Smooth muscle cell (in vitro differentiated cells): Measurements from ENCODE around the gene NSUN4. TPM values are rescaled to one million over a fixed set of nuclear protein-coding genes. Genes with fewer than 3 reads are reported as not detected.
A peak's percentile ranks its signal among the peaks of the same experiment; 100 is the strongest.

ENCODE experiments used
- DNase-seq: peaks from one replicate; lab custom pipeline; 2025; ENCODE audit not compliant: unreplicated experiment; lab: John Stamatoyannopoulos, UW
- H2AFZ ChIP-seq: fragments of 200-600 bp; sonication (generic); 2 replicates; pipeline ENCODE4 v1.6.0; 2016; ENCODE audit warnings: antibody characterized with exemption, low read depth, mild to moderate bottlenecking
- H3F3A ChIP-seq: fragments of 200-600 bp; sonication (generic); 2 replicates; pipeline ENCODE4 v1.6.0; 2017; ENCODE audit warnings: antibody characterized with exemption, low read depth
- H3K27ac ChIP-seq: fragments of 200-600 bp; sonication (generic); 2 replicates; pipeline ENCODE4 v1.5.1; 2016; ENCODE audit warnings: low read depth, mild to moderate bottlenecking
- H3K27me3 ChIP-seq: fragments of 200-600 bp; sonication (generic); 2 replicates; pipeline ENCODE4 v1.6.1; 2016; ENCODE audit warnings: low read depth, mild to moderate bottlenecking
- H3K36me3 ChIP-seq: fragments of 200-600 bp; sonication (generic); 2 replicates; pipeline ENCODE4 v1.5.1; 2016; ENCODE audit warnings: low read depth
- H3K4me1 ChIP-seq: fragments of 200-600 bp; sonication (generic); 2 replicates; pipeline ENCODE4 v1.5.1; 2016; ENCODE audit warnings: low read depth
- H3K4me2 ChIP-seq: fragments of 200-600 bp; sonication (generic); 2 replicates; pipeline ENCODE4 v1.6.0; 2016; ENCODE audit warnings: mild to moderate bottlenecking
- H3K4me3 ChIP-seq: fragments of 200-600 bp; sonication (generic); 2 replicates; pipeline ENCODE4 v1.5.1; 2016; ENCODE audit warnings: mild to moderate bottlenecking
- H3K79me2 ChIP-seq: fragments of 200-600 bp; sonication (generic); 2 replicates; pipeline ENCODE4 v1.6.0; 2016; ENCODE audit warnings: low read depth, mild to moderate bottlenecking
- H3K9ac ChIP-seq: fragments of 200-600 bp; sonication (generic); 2 replicates; pipeline ENCODE4 v1.6.0; 2016; ENCODE audit warnings: low read depth
- H3K9me3 ChIP-seq: fragments of 200-600 bp; sonication (generic); replicated peaks from 2 replicates; pipeline ENCODE4 v1.5.1; 2016; ENCODE audit warnings: low read depth
- H4K20me1 ChIP-seq: fragments of 200-600 bp; sonication (generic); 2 replicates; pipeline ENCODE4 v1.6.0; 2016; ENCODE audit warnings: low read depth
- CTCF ChIP-seq: fragments of 200-600 bp; sonication (generic); IDR thresholded peaks from 2 replicates; pipeline ENCODE4 v1.5.1; 2017; ENCODE audit warnings: borderline replicate concordance, mild to moderate bottlenecking, antibody characterized with exemption; ENCODE audit not compliant: insufficient read depth, poor library complexity, severe bottlenecking
- WGBS: methylation state at CpG from one replicate; pipeline ENCODE4 v1.1.7; 2016; ENCODE audit warnings: low lambda C conversion rate; 5-methylcytosine and 5-hydroxymethylcytosine counted together
- polyA plus RNA-seq: library from polyadenylated mRNA; unstranded; fragments of >200 nt; fragmentation: Nextera tagmentation; extraction: Ambion mirVana; gene quantifications from 2 replicates; pipeline ENCODE4 v1.2.1, GENCODE V29; 2016
- total RNA-seq: library from RNA; depleted of rRNA; stranded (reverse); fragments of >200 nt; gene quantifications from 2 replicates; pipeline ENCODE4 v1.2.3, GENCODE V29; 2014

NSUN4 gene
- total and polyA plus RNA-seq, 2 experiments from 2014 or later, result 10.8 to 14.1 TPM

- H3K27me3 ChIP-seq, result no peaks in the 10 kb centered on the region
- peak overlapping the region; percentile 69 for H3K4me3 ChIP-seq
- no peaks in the 10 kb centered on the region for H3K9me3 ChIP-seq
- peaks cover 6% of the 10 kb centered on the region for H3K36me3 ChIP-seq
- 96% methylated on average over 6 of the region's 6 CpGs for WGBS
- no peaks in the 10 kb centered on the region for H4K20me1 ChIP-seq
- DNase-seq, result no peak
- H3K79me2 ChIP-seq, result no peaks in the 10 kb centered on the region
- no peak overlapping the region for H2AFZ ChIP-seq
- TF ChIP-seq CTCF, result peak; percentile 30
- peak overlapping the region; percentile 89 for H3K27ac ChIP-seq
- H3F3A ChIP-seq, result peaks cover 4% of the 10 kb centered on the region
- no peak overlapping the region for H3K9ac ChIP-seq
- no peak overlapping the region for H3K4me2 ChIP-seq
- H3K4me1 ChIP-seq, result peaks cover 11% of the 10 kb centered on the region
Measured at GRCh38 chr1:46342084-46342656, 1.6 kb downstream of the NSUN4 start.

GRCh38 chr1:46342677-46343350, 2.2 kb downstream of the NSUN4 start:
- no peaks in the 10 kb centered on the region for H3K27me3 ChIP-seq
- TF ChIP-seq CTCF, result no peak

GRCh38 chr1:46343351-46343695, 2.7 kb downstream of the NSUN4 start:
- Histone ChIP-seq H3K4me3 (no peak overlapping the region), H3K27ac (no peak overlapping the region), H3K9ac (no peak overlapping the region), H2AFZ (no peak overlapping the region), H3K4me1 (peaks cover 11% of the 10 kb centered on the region), H4K20me1 (peaks cover 1% of the 10 kb centered on the region), H3K4me2 (no peak overlapping the region), H3F3A (peaks cover 4% of the 10 kb centered on the region), H3K9me3 (no peaks in the 10 kb centered on the region), H3K36me3 (peaks cover 6% of the 10 kb centered on the region), H3K27me3 (no peaks in the 10 kb centered on the region), H3K79me2 (no peaks in the 10 kb centered on the region)
- DNase-seq, result no peak
- 100% methylated on average over 4 of the region's 4 CpGs for WGBS
- no peak for TF ChIP-seq CTCF

More at GRCh38 chr1:46342677-46343350, 2.2 kb downstream of the NSUN4 start:
- no peaks in the 10 kb centered on the region for H3K9me3 ChIP-seq
- peaks cover 11% of the 10 kb centered on the region for H3K4me1 ChIP-seq
- 98% methylated on average over 8 of the region's 8 CpGs for WGBS
- no peaks in the 10 kb centered on the region for H4K20me1 ChIP-seq
- no peaks in the 10 kb centered on the region for H3K79me2 ChIP-seq
- H3K27ac ChIP-seq, result no peak overlapping the region
- H3K9ac ChIP-seq, result no peak overlapping the region
- H2AFZ ChIP-seq, result no peak overlapping the region
- peaks cover 4% of the 10 kb centered on the region for H3F3A ChIP-seq
- peaks cover 6% of the 10 kb centered on the region for H3K36me3 ChIP-seq
- no peak overlapping the region for H3K4me3 ChIP-seq
- no peak overlapping the region for H3K4me2 ChIP-seq
- DNase-seq, result no peak

GRCh38 chr1:46343705-46344104, 3.1 kb downstream of the NSUN4 start:
- Histone ChIP-seq H3K9ac (no peak overlapping the region), H3K27ac (no peak overlapping the region), H4K20me1 (peaks cover 3% of the 10 kb centered on the region), H3K4me3 (no peak overlapping the region), H3K9me3 (no peaks in the 10 kb centered on the region), H2AFZ (no peak overlapping the region), H3K27me3 (no peaks in the 10 kb centered on the region), H3K4me2 (no peak overlapping the region), H3K79me2 (no peaks in the 10 kb centered on the region), H3F3A (peaks cover 4% of the 10 kb centered on the region), H3K4me1 (peaks cover 11% of the 10 kb centered on the region), H3K36me3 (peaks cover 6% of the 10 kb centered on the region)
- no peak for DNase-seq
- WGBS, result 98% methylated on average over 4 of the region's 4 CpGs
- no peak for TF ChIP-seq CTCF
